Measurements from ENCODE around the gene EIF2S3B. TPM values are rescaled to one million over a fixed set of nuclear protein-coding genes. Genes with fewer than 3 reads are reported as not detected.
"Not testable (repeated sequence)": the region's sequence is repeated elsewhere in the genome, so short reads cannot be mapped to it uniquely, and the experiment has no call there.

Gene EIF2S3B
- 0.62 and 1.3 TPM in 2 replicates for total RNA-seq

GRCh38 chr12:10505620-10506019 lies at the start of gene EIF2S3B:
EIF2S3B (plus strand) TSS chr12:10505890; CDS start chr12:10505903, 13 bp downstream.
- Histone ChIP-seq H3K27me3 (ENCODE audit: control insufficient read depth, insufficient read depth, low read length) (no peaks in the 10 kb centered on the region), H3K36me3 (ENCODE audit: control insufficient read depth, insufficient read depth, low read length) (no peaks in the 10 kb centered on the region), H3K4me3 (ENCODE audit: low read depth, low read length) (no peak within 1 kb of the TSS)
- TF ChIP-seq CTCF (IDR thresholded peaks at IDR 0.05; ENCODE audit: insufficient read depth, low read length, poor library complexity, severe bottlenecking): no peak
- DNase-seq (ENCODE audit: low read depth): no peak

GRCh38 chr12:10456856-10457255 lies 48.8 kb upstream of the EIF2S3B start:
- Histone ChIP-seq H3K36me3 (ENCODE audit: control insufficient read depth, insufficient read depth, low read length) (no peaks in the 10 kb centered on the region), H3K27me3 (ENCODE audit: control insufficient read depth, insufficient read depth, low read length) (no peaks in the 10 kb centered on the region), H3K4me3 (ENCODE audit: low read depth, low read length) (no peak overlapping the region)
- no peak for DNase-seq (ENCODE audit: low read depth)
- no peak for TF ChIP-seq CTCF (IDR thresholded peaks at IDR 0.05; ENCODE audit: insufficient read depth, low read length, poor library complexity, severe bottlenecking)

- Histone ChIP-seq H3K4me3 (ENCODE audit: low read depth, low read length) (no peak overlapping the region), H3K36me3 (ENCODE audit: control insufficient read depth, insufficient read depth, low read length) (no peaks in the 10 kb centered on the region), H3K27me3 (ENCODE audit: control insufficient read depth, insufficient read depth, low read length) (no peaks in the 10 kb centered on the region)
- TF ChIP-seq CTCF (IDR thresholded peaks at IDR 0.05; ENCODE audit: insufficient read depth, low read length, poor library complexity, severe bottlenecking): no peak
- DNase-seq (ENCODE audit: low read depth): no peak
Measured at GRCh38 chr12:10457760-10458159, 47.9 kb upstream of the EIF2S3B start.

- DNase-seq (ENCODE audit: low read depth): no peak
- no peaks in the 10 kb centered on the region for H3K27me3 ChIP-seq (ENCODE audit: control insufficient read depth, insufficient read depth, low read length)
- no peaks in the 10 kb centered on the region for H3K36me3 ChIP-seq (ENCODE audit: control insufficient read depth, insufficient read depth, low read length)
- no peak for TF ChIP-seq CTCF (IDR thresholded peaks at IDR 0.05; ENCODE audit: insufficient read depth, low read length, poor library complexity, severe bottlenecking)
- H3K4me3 ChIP-seq (ENCODE audit: low read depth, low read length): no peak overlapping the region
Measured at GRCh38 chr12:10466311-10466710, 39.4 kb upstream of the EIF2S3B start.

- H3K27me3 ChIP-seq (ENCODE audit: control insufficient read depth, insufficient read depth, low read length): no peaks in the 10 kb centered on the region
- no peak for DNase-seq (ENCODE audit: low read depth)
Measured at GRCh38 chr12:10469701-10470100, 36.0 kb upstream of the EIF2S3B start.

GRCh38 chr12:10472808-10473207 lies 32.9 kb upstream of the EIF2S3B start:
- H3K27me3 ChIP-seq (ENCODE audit: control insufficient read depth, insufficient read depth, low read length); DNase-seq (ENCODE audit: low read depth); H3K36me3 ChIP-seq (ENCODE audit: control insufficient read depth, insufficient read depth, low read length); H3K4me3 ChIP-seq (ENCODE audit: low read depth, low read length): not testable (repeated sequence)

More at GRCh38 chr12:10469701-10470100, 36.0 kb upstream of the EIF2S3B start:
- TF ChIP-seq CTCF (IDR thresholded peaks at IDR 0.05; ENCODE audit: insufficient read depth, low read length, poor library complexity, severe bottlenecking): no peak
- Histone ChIP-seq H3K36me3 (ENCODE audit: control insufficient read depth, insufficient read depth, low read length) (no peaks in the 10 kb centered on the region), H3K4me3 (ENCODE audit: low read depth, low read length) (no peak overlapping the region)

- not testable (repeated sequence) for DNase-seq (ENCODE audit: low read depth); H3K4me3 ChIP-seq (ENCODE audit: low read depth, low read length); H3K27me3 ChIP-seq (ENCODE audit: control insufficient read depth, insufficient read depth, low read length); H3K36me3 ChIP-seq (ENCODE audit: control insufficient read depth, insufficient read depth, low read length)
Measured at GRCh38 chr12:10481901-10482300, 23.8 kb upstream of the EIF2S3B start.

- not testable (repeated sequence) for H3K27me3 ChIP-seq (ENCODE audit: control insufficient read depth, insufficient read depth, low read length); H3K36me3 ChIP-seq (ENCODE audit: control insufficient read depth, insufficient read depth, low read length); H3K4me3 ChIP-seq (ENCODE audit: low read depth, low read length); DNase-seq (ENCODE audit: low read depth)
Measured at GRCh38 chr12:10487328-10487727, 18.4 kb upstream of the EIF2S3B start.

Measured in kidney epithelial cell (primary cell).